OCI-LY7 (cell line): ENCODE data around the gene ATP2C2.

ENCODE experiments used
- CTCF ChIP-seq: fragments of 200-600 bp; sonication (generic); conservative IDR thresholded peaks from 2 replicates; pipeline ENCODE4 v1.5.1; 2014; ENCODE audit warnings: mild to moderate bottlenecking, antibody characterized with exemption, low read length, moderate library complexity, mixed read lengths
- EZH2phosphoT487 ChIP-seq: fragments of 200-600 bp; sonication (generic); IDR thresholded peaks from 2 replicates; pipeline ENCODE4 v1.6.1; 2018; ENCODE audit warnings: low read depth, borderline replicate concordance, mild to moderate bottlenecking, mixed run types, antibody characterized with exemption, low read length, moderate library complexity, mixed read lengths

GRCh38 chr16:84442416-84443145 lies 74.2 kb downstream of the ATP2C2 start:
- TF ChIP-seq CTCF (no peak), EZH2phosphoT487 (no peak)
